Femur (tissue), 1 donor: ENCODE results near the gene NPRL2.

Experiments
- DNase-seq: peaks from one replicate; pipeline ENCODE4 v3.0.0-alpha.2; 2017

Gene NPRL2

GRCh38 chr3:50303013-50303815 lies 47.4 kb downstream of the NPRL2 start, which contains the start of gene HYAL1:
TSS of gene HYAL1 (minus strand) at chr3:50303574. CDS start at chr3:50302956, 618 bp downstream.
- peak; percentile 71 for DNase-seq

- peak; percentile 28 for DNase-seq
Observed at GRCh38 chr3:50302095-50303012, 48.2 kb downstream of the NPRL2 start.

GRCh38 chr3:50300681-50301254 lies 49.8 kb downstream of the NPRL2 start:
- DNase-seq, result peak; percentile 33

- DNase-seq, result peak; percentile 63
Observed at GRCh38 chr3:50299929-50300680, 50.5 kb downstream of the NPRL2 start.

GRCh38 chr3:50299638-50299928 lies 51.0 kb downstream of the NPRL2 start:
- no peak for DNase-seq

GRCh38 chr3:50298836-50299637 lies 51.5 kb downstream of the NPRL2 start, which contains the start of the genes HYAL3 and NAA80:
TSS of gene HYAL3 (minus strand) at chr3:50299405. CDS start at chr3:50295602, 3,803 bp downstream.
TSS of gene NAA80 (minus strand) at chr3:50299405. CDS start at chr3:50297463, 1,942 bp downstream.
- DNase-seq, result peak; percentile 100

- DNase-seq, result peak; percentile 46
Observed at GRCh38 chr3:50297896-50298725, 52.5 kb downstream of the NPRL2 start.

GRCh38 chr3:50297384-50297775 lies 53.2 kb downstream of the NPRL2 start:
- DNase-seq, result peak; percentile 50
